Gastroesophageal sphincter (tissue), 3 donors: ENCODE data around the gene WWTR1.

Source experiments
- POLR2A ChIP-seq, 2 donors: fragments of 450-650 bp; IDR thresholded peaks; one replicate each; pipeline ENCODE4 v1.6.1; 2017; ENCODE audit warnings: antibody characterized with exemption in 2 of 2, mild to moderate bottlenecking in 2 of 2, moderate library complexity in 1 of 2
- TF ChIP-seq, protein P1 (sequence below), 4 experiments: fragments of 200-600 bp in 2 of 4; fragments of 450-650 bp in 2 of 4; sonication (generic) in 1 of 4; IDR thresholded peaks; one replicate each; pipeline ENCODE4 v1.5.1; 2017 to 2019; ENCODE audit warnings: antibody characterized with exemption in 4 of 4, mild to moderate bottlenecking in 2 of 4, moderate library complexity in 2 of 4

DNA sequence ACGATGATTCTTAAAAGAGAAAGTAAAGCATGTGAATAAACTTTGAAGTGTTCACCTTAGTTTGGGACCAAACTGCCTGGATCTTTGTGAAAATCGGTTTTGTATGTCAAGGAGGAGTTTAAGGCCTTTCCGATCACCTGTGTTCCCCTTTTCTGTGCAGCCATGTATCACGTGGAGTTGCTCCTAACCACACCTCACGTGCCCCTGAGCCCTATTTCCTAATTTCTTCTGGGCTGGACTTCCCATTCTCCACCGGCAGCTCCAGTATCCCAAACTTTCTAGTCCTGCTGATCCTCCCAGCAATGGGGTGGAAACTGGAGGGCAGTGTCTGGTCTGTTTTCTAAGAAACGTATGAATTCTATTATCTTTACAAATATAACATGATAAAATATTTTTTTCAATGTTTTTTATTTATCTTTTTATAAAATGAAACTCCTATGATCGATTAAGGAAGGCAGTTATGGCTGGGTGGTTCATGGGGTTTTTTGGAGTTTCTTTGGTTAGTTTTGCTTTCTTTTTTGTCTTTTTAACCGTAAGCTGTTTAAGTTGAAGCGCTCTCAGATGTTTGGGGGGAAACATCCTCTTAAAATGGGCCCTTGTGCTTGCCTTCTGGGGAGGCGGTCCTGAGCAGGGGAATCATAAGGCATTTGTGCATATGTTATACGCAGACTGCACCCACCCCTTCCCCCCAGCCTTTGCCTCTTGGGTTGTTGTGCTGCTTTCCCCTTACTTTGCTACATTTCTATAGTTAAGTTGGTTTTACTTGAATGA lies 43.6 kb upstream of the WWTR1 start:
- no peak for TF ChIP-seq POLR2A (IDR thresholded peaks at IDR 0.05)
- TF ChIP-seq, protein P1, sequence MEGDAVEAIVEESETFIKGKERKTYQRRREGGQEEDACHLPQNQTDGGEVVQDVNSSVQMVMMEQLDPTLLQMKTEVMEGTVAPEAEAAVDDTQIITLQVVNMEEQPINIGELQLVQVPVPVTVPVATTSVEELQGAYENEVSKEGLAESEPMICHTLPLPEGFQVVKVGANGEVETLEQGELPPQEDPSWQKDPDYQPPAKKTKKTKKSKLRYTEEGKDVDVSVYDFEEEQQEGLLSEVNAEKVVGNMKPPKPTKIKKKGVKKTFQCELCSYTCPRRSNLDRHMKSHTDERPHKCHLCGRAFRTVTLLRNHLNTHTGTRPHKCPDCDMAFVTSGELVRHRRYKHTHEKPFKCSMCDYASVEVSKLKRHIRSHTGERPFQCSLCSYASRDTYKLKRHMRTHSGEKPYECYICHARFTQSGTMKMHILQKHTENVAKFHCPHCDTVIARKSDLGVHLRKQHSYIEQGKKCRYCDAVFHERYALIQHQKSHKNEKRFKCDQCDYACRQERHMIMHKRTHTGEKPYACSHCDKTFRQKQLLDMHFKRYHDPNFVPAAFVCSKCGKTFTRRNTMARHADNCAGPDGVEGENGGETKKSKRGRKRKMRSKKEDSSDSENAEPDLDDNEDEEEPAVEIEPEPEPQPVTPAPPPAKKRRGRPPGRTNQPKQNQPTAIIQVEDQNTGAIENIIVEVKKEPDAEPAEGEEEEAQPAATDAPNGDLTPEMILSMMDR (IDR thresholded peaks at IDR 0.05): no peak
